Activated effector memory CD4-positive, alpha-beta T cell treated with anti-CD3 and anti-CD28 coated beads, Interleukin-2, amount 50 U/mL, for 16 hours (primary cell): ENCODE results near the gene FST.

Source experiments
- DNase-seq: peaks from one replicate; pipeline ENCODE4 v3.0.0-alpha.2; 2020

The FST gene

DNA sequence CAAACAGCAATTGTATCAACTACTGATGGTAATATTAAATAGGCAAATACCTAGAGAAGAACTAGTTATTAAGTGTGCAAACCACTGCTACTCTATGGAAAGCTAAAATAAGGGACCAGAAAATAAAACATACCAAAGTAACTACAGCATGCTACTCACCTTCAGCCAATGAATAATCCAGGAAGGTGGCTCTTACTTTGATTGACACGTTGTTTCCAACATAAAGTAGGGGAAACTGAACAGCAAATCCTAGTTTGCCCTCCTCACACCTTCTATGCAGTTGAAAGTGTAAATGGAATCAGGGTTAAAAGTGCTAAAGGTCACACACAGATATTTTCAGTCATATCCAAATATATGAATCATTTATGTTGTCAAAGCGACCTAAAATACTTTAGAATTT lies 5.1 kb upstream of the FST start:
- no peak for DNase-seq

DNA sequence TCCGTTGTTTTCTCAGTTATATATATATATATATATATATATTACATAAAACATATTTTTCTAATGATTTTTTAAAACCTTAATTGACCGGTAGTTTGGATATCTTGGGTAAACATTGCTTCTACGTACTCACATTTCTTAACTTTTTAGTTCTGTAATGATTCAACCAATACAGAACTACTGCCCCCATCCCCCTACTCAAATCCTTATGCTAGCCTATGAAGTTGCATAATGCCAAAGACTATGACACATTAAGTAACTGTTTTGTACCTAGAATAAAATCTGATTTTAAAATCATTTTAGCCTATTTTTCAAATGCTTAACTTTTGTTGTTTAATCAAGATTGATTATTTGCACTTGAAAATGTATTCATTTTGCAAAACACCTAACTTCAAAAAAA lies 4.4 kb upstream of the FST start:
- no peak for DNase-seq

DNA sequence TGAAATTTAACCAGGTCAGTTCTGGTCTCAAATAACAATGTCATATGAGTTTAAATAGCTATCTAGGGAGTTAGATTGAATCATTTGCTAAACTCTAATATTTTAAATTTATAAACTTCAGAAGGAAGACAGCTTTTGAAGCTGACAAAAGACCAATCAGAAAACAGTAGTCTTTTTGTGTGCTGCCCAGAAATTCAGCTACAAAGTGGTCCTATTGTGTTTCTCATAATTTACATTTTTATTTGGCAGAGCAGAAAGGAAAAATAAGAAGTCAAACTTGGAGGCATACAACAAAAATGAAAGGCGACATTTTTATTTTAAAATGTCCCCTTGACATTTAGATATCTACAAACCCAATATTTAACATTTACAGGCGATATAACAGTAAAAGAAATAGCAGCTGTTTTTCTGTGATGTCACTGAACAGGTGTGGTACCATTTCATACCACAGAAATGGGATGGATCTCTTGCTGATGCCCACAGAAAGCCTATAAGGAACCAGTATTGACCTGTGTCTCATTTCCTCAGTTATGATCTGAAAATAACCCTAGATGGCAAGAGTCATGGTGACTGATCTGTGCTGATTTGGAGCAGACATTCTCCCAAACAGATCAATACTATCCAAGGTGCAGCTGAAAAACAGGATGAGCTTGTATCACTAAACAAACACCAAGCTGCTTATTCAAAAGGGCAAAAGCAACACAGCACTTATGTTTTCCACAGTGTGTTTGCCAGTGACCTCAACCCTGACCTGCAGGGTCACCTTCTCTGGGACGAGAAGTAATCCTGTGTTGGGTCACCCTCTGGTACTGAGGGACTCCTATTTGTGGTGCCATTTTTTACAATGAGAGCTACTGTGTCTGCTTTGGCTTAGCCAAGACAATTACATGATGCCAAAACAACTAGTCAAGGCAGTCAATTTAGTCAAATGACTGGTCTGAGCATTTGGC lies 3.6 kb upstream of the FST start:
- DNase-seq = no peak

DNA sequence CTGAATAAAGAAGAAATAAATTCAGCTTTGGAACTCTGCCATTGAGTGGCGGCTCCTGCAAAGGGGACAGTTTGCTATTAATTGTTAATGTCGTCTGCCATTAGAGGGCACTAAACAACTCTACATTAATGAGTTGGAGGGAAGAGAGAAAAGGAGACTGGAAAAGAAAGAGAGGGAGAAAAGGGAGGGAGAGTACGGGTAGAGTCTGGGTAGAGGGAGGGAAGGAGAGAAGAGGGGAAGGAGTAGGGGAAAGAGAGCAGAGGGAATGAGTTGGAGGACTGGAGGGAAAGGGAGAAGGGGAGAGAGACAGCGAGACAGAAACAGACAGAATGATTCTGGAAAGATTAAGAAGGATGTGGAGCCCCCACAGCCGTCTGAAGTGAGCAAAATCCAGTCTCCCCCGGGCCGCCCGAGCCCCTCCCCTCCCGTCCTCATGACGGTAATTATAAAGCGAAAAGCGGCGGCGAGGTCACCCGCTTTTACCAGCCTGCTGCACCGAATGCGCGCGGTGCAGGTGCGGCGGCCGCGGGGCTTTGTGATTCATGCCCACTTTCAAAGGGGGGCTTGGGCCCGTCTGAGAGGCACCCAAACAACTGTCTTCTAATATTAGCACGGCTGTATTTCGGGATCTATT lies 1.9 kb upstream of the FST start:
- DNase-seq = peak; percentile 64

DNA sequence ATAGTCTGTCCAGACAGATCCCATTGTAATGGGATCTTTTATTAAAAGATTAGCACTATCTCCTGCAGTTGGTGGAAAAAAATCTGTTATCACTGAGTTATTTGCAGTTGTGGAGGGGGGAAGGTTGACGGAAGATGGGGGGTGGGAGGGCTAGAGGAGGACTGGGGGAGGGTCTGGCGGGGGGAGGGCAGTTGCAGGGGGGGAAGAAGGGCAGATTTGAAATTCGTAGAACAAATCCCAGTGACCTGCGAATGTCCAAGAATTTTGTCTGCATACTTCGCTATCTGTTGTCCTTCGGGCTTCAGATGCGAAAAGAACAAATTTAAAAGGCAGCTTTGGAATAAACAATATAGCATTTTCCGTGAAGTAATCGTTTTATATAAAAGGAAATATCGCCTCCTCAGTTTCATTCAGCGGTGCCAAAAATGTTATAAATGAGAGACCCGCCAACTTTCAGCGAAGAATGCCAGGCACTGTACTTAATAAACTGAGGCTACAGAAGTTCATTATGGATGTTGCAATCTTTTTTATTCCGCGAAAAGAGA lies 1.3 kb upstream of the FST start:
- no peak for DNase-seq

DNA sequence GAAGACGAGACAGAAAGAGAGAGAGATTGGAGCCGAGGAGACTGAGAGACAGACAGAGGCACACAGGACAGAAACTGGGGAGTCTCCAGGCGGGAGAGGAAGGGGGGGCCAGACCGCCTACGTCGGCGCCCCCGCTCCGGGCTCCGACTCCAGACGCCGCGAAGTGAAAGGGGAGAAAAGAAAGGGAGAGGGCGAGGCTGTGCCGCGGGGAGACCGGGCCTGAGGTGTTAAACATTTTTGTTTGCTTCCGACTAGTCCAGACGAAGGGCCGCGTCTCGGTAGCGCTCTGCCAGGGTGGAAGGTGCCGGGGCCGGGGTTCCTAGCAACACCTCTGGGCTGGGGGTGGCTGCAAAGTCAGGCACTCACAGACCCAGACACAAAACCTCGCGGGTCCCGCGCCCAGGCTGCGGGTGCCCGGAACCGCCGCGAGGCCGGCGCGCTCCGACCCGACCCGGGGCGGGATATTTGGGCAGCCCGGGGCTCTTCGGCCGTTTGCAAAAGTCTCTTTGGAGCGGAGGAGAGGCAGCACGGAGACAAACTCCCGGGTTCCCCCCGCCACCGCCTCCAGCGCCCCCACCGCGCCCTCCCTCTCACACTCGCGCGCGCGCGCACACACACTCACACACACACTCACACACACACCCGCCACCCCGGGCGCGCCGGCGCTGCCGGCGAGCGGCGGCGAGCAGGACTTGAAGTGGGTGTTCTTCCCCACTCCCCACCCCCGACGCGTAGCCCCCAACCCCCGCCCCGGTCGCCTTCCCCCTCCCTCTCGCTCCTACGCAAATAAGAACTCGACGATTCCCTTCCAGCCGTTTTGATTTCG lies 626 bp upstream of the FST start:
- peak; percentile 65 for DNase-seq

DNA sequence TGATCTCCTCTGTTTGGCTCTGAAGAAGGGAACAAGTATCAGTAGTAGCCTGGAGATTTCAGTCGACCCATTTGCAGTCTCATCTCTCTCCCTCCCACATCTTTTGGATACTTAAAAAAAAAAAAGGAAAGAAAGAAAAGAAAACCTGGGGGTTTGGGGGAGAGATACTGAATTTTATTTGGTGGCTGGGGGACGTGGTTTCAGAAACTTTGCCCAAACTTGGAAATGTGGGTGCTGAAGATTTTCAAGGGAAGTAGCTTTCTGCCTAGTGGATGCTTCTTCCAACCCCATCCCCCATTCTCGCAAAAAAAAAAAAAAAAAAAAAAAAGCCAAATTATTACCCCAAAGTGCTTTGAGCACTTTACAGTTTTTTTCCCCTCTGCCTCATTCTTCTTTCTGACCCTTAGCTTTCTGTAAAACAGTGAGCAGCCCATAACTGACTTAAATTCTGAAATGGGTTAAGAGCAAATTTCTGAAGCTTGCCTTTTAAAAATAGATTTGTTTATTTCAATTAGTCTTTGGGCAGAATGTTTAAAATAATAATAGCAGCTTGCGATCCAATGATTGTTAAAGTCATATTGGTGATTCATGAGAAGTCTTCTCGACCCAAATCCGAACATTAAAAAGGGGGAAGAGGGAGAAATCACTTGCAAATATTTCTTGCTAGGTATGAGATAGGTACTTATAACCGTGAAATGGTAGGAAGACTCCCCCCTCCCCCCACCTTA lies 894 bp downstream of the FST start:
- DNase-seq = no peak

DNA sequence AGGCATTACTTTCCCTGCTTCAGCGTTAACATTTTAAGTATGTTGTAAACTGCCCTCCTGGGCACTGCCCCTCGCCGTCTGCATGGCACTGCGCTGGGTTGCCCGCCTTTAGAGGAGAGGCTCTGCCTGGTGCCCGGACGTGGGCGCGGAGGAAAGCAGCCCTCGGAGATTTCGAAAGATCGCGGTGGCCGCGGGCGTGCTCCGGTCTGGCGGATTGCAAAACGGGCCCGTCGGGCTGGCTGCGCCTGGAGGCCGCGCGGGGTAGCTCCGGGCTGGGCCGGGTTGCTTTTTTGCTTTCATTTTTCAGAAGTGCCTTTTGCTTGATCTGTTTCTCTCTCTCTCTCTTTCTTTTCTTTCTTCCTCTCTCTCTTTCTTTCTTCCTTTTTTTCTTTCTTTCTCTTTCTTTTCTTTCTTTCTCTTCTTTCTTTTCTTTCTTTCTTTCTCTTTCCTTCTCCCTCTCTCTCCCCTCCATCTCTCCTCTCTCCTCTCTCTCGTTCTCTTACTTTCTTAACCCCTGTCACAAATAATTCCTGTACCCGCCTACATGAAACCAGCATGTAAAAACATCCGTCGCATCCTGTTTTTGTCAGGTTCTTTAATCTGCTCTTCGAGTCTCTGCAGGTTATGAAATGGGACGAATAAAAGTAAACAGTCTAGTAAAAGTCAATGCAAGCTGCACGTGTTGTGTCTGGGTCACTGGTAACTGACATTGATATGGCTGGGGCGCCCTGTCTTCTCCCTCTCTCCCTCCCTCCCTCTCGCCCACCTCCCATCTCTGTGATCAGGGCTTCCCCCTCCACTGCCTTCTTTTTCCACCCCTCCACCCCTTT lies 1.7 kb downstream of the FST start:
- peak; percentile 84 for DNase-seq

DNA sequence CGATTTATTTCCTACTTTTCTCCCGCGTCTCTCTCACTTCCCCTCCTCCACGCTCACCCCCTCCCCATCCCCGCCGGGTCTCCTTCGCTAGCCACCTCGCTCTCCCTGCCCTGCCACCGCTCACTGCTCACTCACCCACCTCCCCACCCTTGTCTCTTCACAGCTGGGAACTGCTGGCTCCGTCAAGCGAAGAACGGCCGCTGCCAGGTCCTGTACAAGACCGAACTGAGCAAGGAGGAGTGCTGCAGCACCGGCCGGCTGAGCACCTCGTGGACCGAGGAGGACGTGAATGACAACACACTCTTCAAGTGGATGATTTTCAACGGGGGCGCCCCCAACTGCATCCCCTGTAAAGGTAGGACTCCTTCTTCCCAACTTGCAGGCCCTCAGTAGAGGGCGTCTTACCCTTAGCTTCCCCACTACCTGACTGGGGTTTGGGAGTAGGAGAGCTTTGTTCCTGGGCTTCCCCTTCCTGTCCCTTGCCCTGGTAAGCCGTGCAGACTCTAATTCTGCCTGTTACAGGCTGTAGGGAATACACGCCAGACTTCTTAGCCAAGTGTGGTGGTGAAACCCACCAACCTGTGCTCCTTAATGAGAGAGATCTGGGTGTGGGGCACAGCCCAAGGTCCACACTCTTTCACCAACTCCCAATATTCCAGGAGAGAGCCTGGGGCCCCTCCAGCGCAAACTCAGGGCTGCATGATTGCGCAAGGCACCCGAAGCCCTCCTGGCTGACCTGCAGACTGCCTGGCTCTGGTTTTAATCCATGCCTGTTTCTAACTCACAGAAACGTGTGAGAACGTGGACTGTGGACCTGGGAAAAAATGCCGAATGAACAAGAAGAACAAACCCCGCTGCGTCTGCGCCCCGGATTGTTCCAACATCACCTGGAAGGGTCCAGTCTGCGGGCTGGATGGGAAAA lies 2.5 kb downstream of the FST start:
- DNase-seq = peak; percentile 68

DNA sequence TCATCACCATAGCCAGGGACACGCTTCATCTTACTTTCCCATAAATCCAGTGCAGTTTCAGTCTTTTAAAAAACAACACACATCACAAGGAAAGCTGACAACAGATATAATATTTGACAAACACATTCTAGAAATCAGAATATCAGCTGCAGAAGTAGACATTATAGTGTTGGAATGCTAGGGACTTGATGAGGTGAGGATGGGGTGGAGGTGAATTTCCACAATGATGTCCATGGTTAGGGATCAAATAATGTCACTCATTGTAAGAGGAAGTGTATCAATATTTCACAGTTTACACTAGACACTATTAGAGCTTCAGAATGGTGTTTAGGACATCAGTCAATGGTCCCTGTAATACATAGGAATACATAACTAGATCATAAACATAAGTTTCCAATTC lies 7.0 kb downstream of the FST start:
- no peak for DNase-seq

DNA sequence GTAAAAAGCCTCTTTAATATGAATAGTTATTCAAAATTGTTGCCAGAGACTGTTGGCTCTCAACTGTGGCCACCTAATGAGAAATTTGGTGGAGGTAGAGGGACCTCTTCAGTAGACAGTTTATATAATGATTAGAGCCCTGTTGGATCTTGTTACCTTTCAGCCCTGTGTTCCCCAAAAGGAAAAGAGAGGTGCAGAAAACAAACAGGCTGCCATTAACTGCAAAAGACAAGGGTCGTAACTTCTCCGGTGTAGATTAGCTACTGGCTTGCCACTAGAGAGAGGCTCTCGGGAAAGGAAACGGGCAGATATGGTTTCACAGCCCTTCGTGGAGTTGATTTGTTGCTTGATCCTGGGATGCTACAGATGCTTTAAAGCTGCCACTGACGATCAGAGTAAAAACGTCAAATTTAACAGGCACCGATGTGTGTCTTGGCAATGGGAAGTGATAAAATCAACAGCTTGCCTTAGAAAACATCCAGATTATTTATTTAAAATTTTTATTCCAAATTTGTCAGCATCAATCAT lies 7.8 kb downstream of the FST start:
- no peak for DNase-seq

DNA sequence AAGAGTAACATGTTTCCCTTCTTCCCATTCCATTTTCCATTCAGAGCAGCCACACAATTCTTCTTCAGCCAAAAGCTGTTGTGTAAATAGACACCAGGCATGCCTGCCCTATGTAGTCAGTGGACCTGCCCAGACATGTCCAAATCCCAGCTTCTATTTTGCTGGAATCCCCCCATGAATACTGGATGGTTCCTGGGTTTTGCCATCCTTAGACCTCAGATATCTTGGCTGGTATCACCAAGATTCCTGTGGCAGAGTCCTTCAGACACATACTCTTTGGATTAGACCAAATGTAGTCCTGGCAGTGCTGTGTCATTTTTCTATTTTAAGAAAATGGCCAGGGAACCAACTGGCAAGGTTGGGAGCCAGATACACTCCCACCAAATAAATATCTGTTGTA lies 10.3 kb downstream of the FST start:
- no peak for DNase-seq

DNA sequence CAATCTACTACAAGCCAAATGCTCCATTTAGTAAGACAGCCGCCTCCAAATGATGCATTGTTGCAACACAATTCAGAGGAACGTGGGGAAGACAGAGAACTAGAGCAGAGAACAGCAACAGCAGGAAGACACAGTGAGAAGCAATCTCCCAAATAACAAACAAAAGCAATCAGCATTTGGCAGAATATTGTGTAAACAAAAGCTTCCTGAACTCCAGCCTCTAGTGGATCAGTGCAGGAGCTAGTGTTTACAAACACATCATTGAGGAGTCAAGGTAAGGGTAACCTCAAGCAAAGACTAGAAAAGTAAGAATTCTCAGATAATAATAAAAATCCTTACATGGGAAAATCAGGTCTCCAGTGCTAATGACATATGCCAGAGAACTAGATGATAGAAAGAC lies 20.6 kb downstream of the FST start:
- no peak for DNase-seq

DNA sequence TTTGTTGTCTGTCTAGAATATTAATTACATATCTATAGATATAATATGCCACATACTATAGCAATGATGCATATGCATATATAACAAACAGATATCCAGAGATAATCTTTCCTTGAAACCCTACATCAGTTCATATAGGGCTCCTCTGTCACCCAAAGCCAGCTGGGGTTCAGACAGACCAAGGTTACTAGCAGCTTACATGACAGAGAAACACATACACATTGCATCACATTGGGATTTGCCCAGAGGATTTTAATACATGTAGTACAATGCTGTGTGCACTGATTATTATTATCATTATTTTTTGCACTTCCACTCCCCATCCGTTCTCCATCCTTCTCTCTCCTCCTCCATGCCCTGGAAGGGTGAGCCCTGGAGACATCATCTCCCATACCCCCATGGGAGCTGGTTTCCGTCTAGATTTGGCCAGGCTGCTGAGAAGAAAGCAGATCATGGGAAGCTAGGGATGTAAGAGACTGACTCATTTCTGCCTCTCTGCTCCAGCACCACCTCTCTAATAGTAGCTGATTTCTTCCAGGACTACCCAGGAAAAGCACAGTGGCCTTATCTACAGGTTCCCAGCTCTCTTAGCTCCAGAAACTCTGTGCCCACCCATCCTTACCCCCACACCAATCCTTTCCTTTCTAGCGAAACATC lies 23.3 kb downstream of the FST start:
- DNase-seq = no peak

DNA sequence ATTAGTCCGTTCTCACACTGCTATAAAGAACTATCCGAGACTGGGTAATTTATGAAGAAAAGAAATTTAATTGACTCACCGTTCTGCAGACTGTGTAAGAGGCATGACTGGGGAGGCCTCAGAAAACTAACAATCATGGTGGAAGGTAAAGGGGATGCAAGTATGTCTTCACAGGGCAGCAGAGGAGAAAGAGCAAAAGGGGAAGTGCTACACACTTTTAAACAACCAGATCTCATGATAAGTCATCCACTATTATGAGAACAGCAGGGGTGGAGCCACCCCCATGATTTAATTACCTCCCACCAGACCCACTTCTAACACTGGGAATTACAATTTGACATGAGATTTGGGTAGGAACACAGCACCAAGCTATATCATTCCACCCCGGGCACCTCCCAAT lies 26.6 kb downstream of the FST start:
- no peak for DNase-seq

DNA sequence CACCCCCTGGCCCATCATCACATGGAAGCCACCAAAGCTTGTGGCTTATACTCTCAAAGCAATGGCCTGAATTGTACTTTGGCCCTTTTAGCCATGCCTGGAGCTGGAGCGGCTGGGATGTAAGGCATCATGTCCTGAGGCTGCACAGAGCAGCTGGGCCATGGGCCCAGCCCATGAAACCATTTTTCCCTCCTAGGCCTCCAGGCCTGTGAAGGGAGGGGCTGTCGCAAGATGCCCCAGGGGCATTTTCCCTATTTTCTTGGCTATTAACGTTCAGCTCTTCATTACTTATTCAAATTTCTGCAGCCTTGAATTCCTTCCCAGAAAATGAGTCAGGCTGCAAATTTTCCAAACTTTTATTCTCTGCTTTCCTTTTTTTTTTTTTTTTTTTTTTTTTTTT lies 27.7 kb downstream of the FST start:
- DNase-seq = no peak

DNA sequence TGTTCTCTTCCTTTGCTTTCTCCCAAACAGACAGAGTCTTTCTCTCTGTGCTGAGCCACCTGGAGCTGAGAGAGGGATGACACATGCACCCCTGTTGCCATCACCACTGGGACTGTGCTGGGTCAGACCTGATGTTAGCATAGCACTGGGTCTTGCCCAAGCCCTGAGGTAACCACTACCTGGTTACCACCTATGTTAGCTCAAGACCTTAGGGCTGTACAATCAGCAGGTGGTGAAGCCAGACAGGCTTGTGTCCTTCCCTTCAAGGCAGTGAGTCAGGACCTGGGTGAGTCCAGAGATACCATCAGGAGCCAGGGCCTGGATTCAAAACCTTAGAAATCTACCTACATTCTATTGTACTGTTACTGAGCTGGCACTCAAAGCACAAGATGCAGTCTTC lies 32.1 kb downstream of the FST start:
- no peak for DNase-seq

DNA sequence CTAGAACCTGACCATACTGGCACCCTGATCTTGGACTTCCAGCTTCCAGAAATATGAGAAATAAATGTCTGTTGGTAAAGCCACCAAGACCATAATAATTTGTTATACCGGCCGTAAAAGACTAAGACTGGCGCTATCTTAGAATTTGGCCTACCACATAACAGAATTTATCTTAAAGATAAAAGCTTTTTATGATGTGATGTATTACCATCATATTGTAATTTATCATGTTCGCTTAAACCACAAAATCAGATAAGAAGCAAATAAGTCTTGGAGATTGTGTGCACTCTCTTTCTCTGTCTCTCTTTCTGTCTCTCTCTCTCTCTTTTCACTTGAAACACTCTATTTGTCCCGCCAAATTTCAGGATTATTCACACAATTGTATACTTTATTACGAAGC lies 35.6 kb downstream of the FST start:
- no peak for DNase-seq

DNA sequence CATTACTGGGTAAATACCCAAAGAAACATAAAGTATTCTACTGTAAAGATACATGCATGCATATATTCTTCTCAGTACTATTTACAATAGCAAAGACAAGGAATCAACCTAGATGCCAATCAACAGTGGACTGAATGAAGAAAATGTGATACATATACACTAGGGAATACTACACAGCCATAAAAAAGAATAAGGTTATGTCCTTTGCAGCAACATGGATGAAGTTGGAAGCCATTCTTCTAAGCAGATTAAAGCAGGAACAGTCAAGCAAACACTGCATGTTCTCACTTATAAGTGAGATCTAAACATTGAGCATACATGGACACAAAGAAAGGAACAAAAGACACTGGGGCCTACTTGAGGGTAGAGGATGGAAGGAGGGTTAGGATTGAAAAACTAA lies 40.4 kb downstream of the FST start:
- no peak for DNase-seq
